ENCODE results near the gene FBXL14. TPM values are rescaled to one million over a fixed set of nuclear protein-coding genes. Genes with fewer than 3 reads are reported as not detected.

The FBXL14 gene
- polyA plus RNA-seq, 2 of the 4 experiments (the other 2 are of a cell fraction) = 6.7 to 7.1 TPM

DNA sequence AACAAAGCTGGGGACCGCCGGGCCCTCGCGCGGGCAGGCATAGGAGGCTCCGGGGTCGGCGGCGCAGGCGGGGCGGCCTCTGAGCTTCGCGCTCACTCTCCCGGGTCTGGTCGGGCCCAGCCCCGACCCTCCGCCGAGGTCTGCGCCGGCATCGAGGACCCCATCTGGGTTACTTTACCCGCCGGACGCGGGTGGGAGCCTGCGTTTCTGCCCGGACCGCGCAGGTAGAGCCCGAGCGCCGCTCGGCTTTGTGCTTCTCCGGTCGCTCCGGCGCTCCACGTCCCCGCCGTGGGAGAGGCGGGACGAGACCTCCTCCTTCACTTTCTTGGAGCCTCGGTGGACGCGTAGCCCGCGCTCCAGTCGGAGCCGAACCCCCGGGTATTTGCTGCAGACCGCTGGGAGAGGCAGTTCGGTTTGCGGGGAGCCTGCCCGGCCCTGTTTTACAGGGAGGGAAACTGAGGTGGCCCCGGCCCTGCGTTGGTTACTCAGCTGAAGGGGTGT lies 63.2 kb downstream of the FBXL14 start:
- Histone ChIP-seq H3K27ac (peak overlapping the region; percentile 59 to 77; a peak in 4 of 6 replicates), H3K4me2 (peak overlapping the region; percentile 98), H3K9me3 (no peaks in the 10 kb centered on the region), H3K4me3 (peak overlapping the region; percentile 68), H3K4me1 (peaks cover 13% of the 10 kb centered on the region; the same call in 2 of the 3 replicates)
- WGBS (ENCODE audit: missing lambda C conversion rate) = 27% methylated on average over 33 of the region's 56 CpGs
- ATAC-seq = peak in 1 of 2 experiments; percentile 50; a peak in 3 of 6 replicates
- CTCF ChIA-PET = interaction anchor here (0.8 to 1.1 kb wide), 2 partner anchors 10 to 413 kb away, joined by 3 to 4 read pairs; no protein-coding TSS in a partner anchor
- DNase-seq (ENCODE audit: low read depth in 1 of 2, low spot score in 1 of 2) = no peak
- FAIRE-seq = no peak
- TF ChIP-seq, protein P1, sequence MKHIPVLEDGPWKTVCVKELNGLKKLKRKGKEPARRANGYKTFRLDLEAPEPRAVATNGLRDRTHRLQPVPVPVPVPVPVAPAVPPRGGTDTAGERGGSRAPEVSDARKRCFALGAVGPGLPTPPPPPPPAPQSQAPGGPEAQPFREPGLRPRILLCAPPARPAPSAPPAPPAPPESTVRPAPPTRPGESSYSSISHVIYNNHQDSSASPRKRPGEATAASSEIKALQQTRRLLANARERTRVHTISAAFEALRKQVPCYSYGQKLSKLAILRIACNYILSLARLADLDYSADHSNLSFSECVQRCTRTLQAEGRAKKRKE (CRISPR knock-in tag; IDR thresholded peaks at IDR 0.05; ENCODE audit: low read depth) = no peak
- no peak for TF ChIP-seq FOXS1 (CRISPR knock-in tag; IDR thresholded peaks at IDR 0.05)
- TF ChIP-seq CHD2 (IDR thresholded peaks at IDR 0.05; ENCODE audit: low read length, partially characterized antibody) = no peak
- no peak for TF ChIP-seq ZNF302 (CRISPR knock-in tag; IDR thresholded peaks at IDR 0.05)
- TF ChIP-seq, protein P2, sequence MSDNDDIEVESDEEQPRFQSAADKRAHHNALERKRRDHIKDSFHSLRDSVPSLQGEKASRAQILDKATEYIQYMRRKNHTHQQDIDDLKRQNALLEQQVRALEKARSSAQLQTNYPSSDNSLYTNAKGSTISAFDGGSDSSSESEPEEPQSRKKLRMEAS (IDR thresholded peaks at IDR 0.05) = no peak
- no peak for TF ChIP-seq EHMT2 (IDR thresholded peaks at IDR 0.05; ENCODE audit: low read depth)
- TF ChIP-seq ESRRA (IDR thresholded peaks at IDR 0.05; ENCODE audit: borderline replicate concordance, low read length) = no peak
- no peak for TF ChIP-seq CEBPB (IDR thresholded peaks at IDR 0.05)
- no peak for TF ChIP-seq HEYL (CRISPR knock-in tag; IDR thresholded peaks at IDR 0.05)
- TF ChIP-seq KDM1A (IDR thresholded peaks at IDR 0.05; ENCODE audit: low read depth) = no peak
- TF ChIP-seq RAD21 (conservative IDR thresholded peaks at IDR 0.05 in 1 of 2, IDR thresholded peaks at IDR 0.05 in 1 of 2) = no peak
- TF ChIP-seq EHF (CRISPR knock-in tag; IDR thresholded peaks at IDR 0.05) = no peak
- TF ChIP-seq, protein P3, sequence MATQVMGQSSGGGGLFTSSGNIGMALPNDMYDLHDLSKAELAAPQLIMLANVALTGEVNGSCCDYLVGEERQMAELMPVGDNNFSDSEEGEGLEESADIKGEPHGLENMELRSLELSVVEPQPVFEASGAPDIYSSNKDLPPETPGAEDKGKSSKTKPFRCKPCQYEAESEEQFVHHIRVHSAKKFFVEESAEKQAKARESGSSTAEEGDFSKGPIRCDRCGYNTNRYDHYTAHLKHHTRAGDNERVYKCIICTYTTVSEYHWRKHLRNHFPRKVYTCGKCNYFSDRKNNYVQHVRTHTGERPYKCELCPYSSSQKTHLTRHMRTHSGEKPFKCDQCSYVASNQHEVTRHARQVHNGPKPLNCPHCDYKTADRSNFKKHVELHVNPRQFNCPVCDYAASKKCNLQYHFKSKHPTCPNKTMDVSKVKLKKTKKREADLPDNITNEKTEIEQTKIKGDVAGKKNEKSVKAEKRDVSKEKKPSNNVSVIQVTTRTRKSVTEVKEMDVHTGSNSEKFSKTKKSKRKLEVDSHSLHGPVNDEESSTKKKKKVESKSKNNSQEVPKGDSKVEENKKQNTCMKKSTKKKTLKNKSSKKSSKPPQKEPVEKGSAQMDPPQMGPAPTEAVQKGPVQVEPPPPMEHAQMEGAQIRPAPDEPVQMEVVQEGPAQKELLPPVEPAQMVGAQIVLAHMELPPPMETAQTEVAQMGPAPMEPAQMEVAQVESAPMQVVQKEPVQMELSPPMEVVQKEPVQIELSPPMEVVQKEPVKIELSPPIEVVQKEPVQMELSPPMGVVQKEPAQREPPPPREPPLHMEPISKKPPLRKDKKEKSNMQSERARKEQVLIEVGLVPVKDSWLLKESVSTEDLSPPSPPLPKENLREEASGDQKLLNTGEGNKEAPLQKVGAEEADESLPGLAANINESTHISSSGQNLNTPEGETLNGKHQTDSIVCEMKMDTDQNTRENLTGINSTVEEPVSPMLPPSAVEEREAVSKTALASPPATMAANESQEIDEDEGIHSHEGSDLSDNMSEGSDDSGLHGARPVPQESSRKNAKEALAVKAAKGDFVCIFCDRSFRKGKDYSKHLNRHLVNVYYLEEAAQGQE (IDR thresholded peaks at IDR 0.05) = no peak
- no peak for TF ChIP-seq FOSL2 (IDR thresholded peaks at IDR 0.05)
- no peak for TF ChIP-seq FOSL2 (CRISPR knock-in tag; IDR thresholded peaks at IDR 0.05)
- POLR2A ChIA-PET = interaction anchor here (1.1 kb wide), 1 partner anchor 9 kb away, joined by 3 read pairs; no protein-coding TSS in a partner anchor

GRCh38 chr12:1530592-1531152 lies 63.7 kb downstream of the FBXL14 start:
- peak in 1 of 2 experiments; percentile 4; a peak in 1 of 6 replicates for ATAC-seq
- H3K4me3 ChIP-seq = peak overlapping the region; percentile 68
- peak overlapping the region; percentile 59 to 77; a peak in 5 of 6 replicates for H3K27ac ChIP-seq
- 0% methylated on average over 16 of the region's 99 CpGs for WGBS (ENCODE audit: missing lambda C conversion rate)
- DNase-seq (ENCODE audit: low read depth in 1 of 2, low spot score in 1 of 2) = no peak
- ChIA-PET POLR2A (interaction anchor here (1.1 kb wide), 1 partner anchor 8 kb away, joined by 3 read pairs; no protein-coding TSS in a partner anchor), CTCF (interaction anchor here (0.8 to 1.1 kb wide), 2 partner anchors 11 to 413 kb away, joined by 3 to 4 read pairs; no protein-coding TSS in a partner anchor)
- no peak for FAIRE-seq
- H3K9me3 ChIP-seq = no peaks in the 10 kb centered on the region
- peak overlapping the region; percentile 98 for H3K4me2 ChIP-seq
- peaks cover 13% of the 10 kb centered on the region; the same call in 2 of the 3 replicates for H3K4me1 ChIP-seq
- TF ChIP-seq ZC3H11A (IDR thresholded peaks at IDR 0.05) (no peak), BHLHE40 (IDR thresholded peaks at IDR 0.05; ENCODE audit: low read depth, low read length) (no peak), HDAC2 (IDR thresholded peaks at IDR 0.05) (no peak), RNF2 (IDR thresholded peaks at IDR 0.05; ENCODE audit: borderline replicate concordance, low read depth) (no peak), HMGXB4 (CRISPR knock-in tag; IDR thresholded peaks at IDR 0.05; ENCODE audit: borderline replicate concordance) (no peak), CHD4 (IDR thresholded peaks at IDR 0.05; ENCODE audit: borderline replicate concordance) (no peak), CBX2 (IDR thresholded peaks at IDR 0.05; ENCODE audit: borderline replicate concordance, low read depth) (no peak)
- TF ChIP-seq, protein P4, sequence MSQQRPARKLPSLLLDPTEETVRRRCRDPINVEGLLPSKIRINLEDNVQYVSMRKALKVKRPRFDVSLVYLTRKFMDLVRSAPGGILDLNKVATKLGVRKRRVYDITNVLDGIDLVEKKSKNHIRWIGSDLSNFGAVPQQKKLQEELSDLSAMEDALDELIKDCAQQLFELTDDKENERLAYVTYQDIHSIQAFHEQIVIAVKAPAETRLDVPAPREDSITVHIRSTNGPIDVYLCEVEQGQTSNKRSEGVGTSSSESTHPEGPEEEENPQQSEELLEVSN (IDR thresholded peaks at IDR 0.05; ENCODE audit: borderline replicate concordance, low read depth) = no peak
- TF ChIP-seq, protein P5, sequence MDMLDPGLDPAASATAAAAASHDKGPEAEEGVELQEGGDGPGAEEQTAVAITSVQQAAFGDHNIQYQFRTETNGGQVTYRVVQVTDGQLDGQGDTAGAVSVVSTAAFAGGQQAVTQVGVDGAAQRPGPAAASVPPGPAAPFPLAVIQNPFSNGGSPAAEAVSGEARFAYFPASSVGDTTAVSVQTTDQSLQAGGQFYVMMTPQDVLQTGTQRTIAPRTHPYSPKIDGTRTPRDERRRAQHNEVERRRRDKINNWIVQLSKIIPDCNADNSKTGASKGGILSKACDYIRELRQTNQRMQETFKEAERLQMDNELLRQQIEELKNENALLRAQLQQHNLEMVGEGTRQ (IDR thresholded peaks at IDR 0.05) = no peak
